ENCODE results near the gene RNF113B. TPM values are rescaled to one million over a fixed set of nuclear protein-coding genes. Genes with fewer than 3 reads are reported as not detected.

RNF113B gene
- total and polyA plus RNA-seq, 2 of the 13 experiments (the other 11 are each of a cell fraction or from before 2014, with no cell fraction given) = not detected

- TF ChIP-seq, protein P1, sequence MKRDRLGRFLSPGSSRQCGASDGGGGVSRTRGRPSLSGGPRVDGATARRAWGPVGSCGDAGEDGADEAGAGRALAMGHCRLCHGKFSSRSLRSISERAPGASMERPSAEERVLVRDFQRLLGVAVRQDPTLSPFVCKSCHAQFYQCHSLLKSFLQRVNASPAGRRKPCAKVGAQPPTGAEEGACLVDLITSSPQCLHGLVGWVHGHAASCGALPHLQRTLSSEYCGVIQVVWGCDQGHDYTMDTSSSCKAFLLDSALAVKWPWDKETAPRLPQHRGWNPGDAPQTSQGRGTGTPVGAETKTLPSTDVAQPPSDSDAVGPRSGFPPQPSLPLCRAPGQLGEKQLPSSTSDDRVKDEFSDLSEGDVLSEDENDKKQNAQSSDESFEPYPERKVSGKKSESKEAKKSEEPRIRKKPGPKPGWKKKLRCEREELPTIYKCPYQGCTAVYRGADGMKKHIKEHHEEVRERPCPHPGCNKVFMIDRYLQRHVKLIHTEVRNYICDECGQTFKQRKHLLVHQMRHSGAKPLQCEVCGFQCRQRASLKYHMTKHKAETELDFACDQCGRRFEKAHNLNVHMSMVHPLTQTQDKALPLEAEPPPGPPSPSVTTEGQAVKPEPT (CRISPR knock-in tag; IDR thresholded peaks at IDR 0.05; ENCODE audit: low read depth) = no peak
- TF ChIP-seq PREB (CRISPR knock-in tag; IDR thresholded peaks at IDR 0.05) (no peak), ZNF343 (CRISPR knock-in tag; IDR thresholded peaks at IDR 0.05) (no peak), GATAD1 (CRISPR knock-in tag; IDR thresholded peaks at IDR 0.05) (no peak), ZFP90 (CRISPR knock-in tag; IDR thresholded peaks at IDR 0.05; ENCODE audit: borderline replicate concordance) (no peak), ZNF709 (CRISPR knock-in tag; IDR thresholded peaks at IDR 0.05) (no peak), POLR2G (IDR thresholded peaks at IDR 0.05; ENCODE audit: low read depth, low read length) (0 out of 2 replicates have a peak, but pooled peaks have one; percentile 20)
Observed at GRCh38 chr13:98143157-98143553, 33.9 kb downstream of the RNF113B start (continued).

- H3K36me3 ChIP-seq (replicated peaks in 1 of 2; ENCODE audit: control insufficient read depth in 1 of 2, insufficient read depth in 2 of 2, low read length in 2 of 2) = no peaks in the 10 kb centered on the region
- H3K4me3 ChIP-seq (replicated peaks in 1 of 3; ENCODE audit: insufficient read depth in 1 of 3, low read depth in 2 of 3, low read length in 3 of 3) = peak within 1 kb of the TSS; percentile 82 to 98 (median 92)
- FAIRE-seq = no peak
- peak within 1 kb of the TSS; percentile 99 for H3K4me2 ChIP-seq (ENCODE audit: low read depth, low read length)
- peak; percentile 62 for DNase-seq (ENCODE audit: low spot score)
- peak; percentile 89 for ATAC-seq
- peak within 1 kb of the TSS; percentile 90 for H3K9ac ChIP-seq (ENCODE audit: insufficient read depth, low read depth, low read length)
- no TSS peak for BruUV-seq (replicated peaks)
- H4K20me1 ChIP-seq (ENCODE audit: insufficient read depth, low read length) = peaks cover 29% of the 10 kb centered on the region
- ChIA-PET POLR2A (interaction anchor here (0.8 to 1.1 kb wide), 5 partner anchors 93 to 159 kb away, joined by 3 to 5 read pairs (median 4); no protein-coding TSS in a partner anchor), CTCF (ENCODE audit: low intra/inter-chr PET ratio, low total read pairs) (no interaction called here)
- WGBS (ENCODE audit: low lambda C conversion rate) = 2% methylated on average over 13 of the region's 98 CpGs
- H2AFZ ChIP-seq (ENCODE audit: low read length) = no peak within 1 kb of the TSS
- intact Hi-C loops (cut with micrococcal nuclease; ENCODE audit: unreplicated experiment) (loop anchor here (10.0 kb wide), 2 partner anchors 262 to 288 kb away; no protein-coding TSS in a partner anchor), in situ Hi-C loops (cut with HindIII; ENCODE audit: extremely low pct_ligation_motif_present, low pct_unique_long_range_greater_than_20kb) (loop anchor here (10.0 kb wide), 1 partner anchor 132 kb away; no protein-coding TSS in a partner anchor)
- no peaks in the 10 kb centered on the region for H3K9me3 ChIP-seq (ENCODE audit: low read length)
- H3K27me3 ChIP-seq (ENCODE audit: control insufficient read depth in 1 of 2, insufficient read depth in 2 of 2, low read length in 2 of 2) = no peaks in the 10 kb centered on the region; a peak in 1 of 5 replicates
- peak within 1 kb of the TSS; percentile 88 for H3K27ac ChIP-seq (ENCODE audit: extremely low read length, insufficient read depth, low read length)
- peaks cover 47% of the 10 kb centered on the region for H3K79me2 ChIP-seq (ENCODE audit: insufficient read depth, low read length)
- H3K4me1 ChIP-seq (ENCODE audit: insufficient read depth, low read length) = peaks cover 36% of the 10 kb centered on the region
- TF ChIP-seq PITX1 (CRISPR knock-in tag; IDR thresholded peaks at IDR 0.05) (0 out of 2 replicates have a peak, but pooled peaks have one; percentile 14), ZNF746 (CRISPR knock-in tag; IDR thresholded peaks at IDR 0.05) (0 out of 2 replicates have a peak, but pooled peaks have one; percentile 16), POGK (CRISPR knock-in tag; conservative IDR thresholded peaks at IDR 0.05) (peak; percentile 54; the same call in 1 of the 2 replicates), MXD3 (CRISPR knock-in tag; IDR thresholded peaks at IDR 0.05) (peak; percentile 61), ZFP37 (CRISPR knock-in tag; IDR thresholded peaks at IDR 0.05; ENCODE audit: borderline replicate concordance) (0 out of 2 replicates have a peak, but pooled peaks have one; percentile 36)
Observed at GRCh38 chr13:98142380-98143156, 34.5 kb downstream of the RNF113B start, which contains the start of gene FARP1. Gene FARP1, plus strand, starts transcription at chr13:98143094. Its CDS starts 70,149 bp downstream, at chr13:98213243.
